Testis (tissue), 2 donors: ENCODE data around the gene PLCL2.

Source experiments
- CTCF ChIP-seq, 3 experiments: fragments of 450-650 bp in 2 of 3; fragments of 200-600 bp in 1 of 3; sonication (generic) in 1 of 3; IDR thresholded peaks; one replicate each; pipeline ENCODE4 v1.5.1; 2016 to 2019; ENCODE audit warnings: antibody characterized with exemption in 3 of 3, mild to moderate bottlenecking in 2 of 3, moderate library complexity in 1 of 3
- POLR2A ChIP-seq: fragments of 450-650 bp; IDR thresholded peaks from one replicate; pipeline ENCODE4 v1.6.1; 2017; ENCODE audit warnings: antibody characterized with exemption, mild to moderate bottlenecking, moderate library complexity

- TF ChIP-seq CTCF (IDR thresholded peaks at IDR 0.05), result no peak
- TF ChIP-seq POLR2A, result no peak
These were observed 204.6 kb downstream of the PLCL2 start for GRCh38 chr3:17089314-17089700.
